ENCODE results near the gene CHD9NB. TPM values are rescaled to one million over a fixed set of nuclear protein-coding genes. Genes with fewer than 3 reads are reported as not detected.
"Not testable (repeated sequence)": the region's sequence is repeated elsewhere in the genome, so short reads cannot be mapped to it uniquely, and the experiment has no call there.

Gene CHD9NB
- total RNA-seq, 1 donor from 2014 or later = 2.2 TPM

- no peak for DNase-seq (ENCODE audit: low spot score)
These were observed 31.4 kb upstream of the CHD9NB start for GRCh38 chr16:53084141-53084541.

- no peak for DNase-seq (ENCODE audit: low spot score)
These were observed 30.4 kb upstream of the CHD9NB start for GRCh38 chr16:53083119-53083518.

- no peak for DNase-seq (ENCODE audit: low spot score)
These were observed 29.8 kb upstream of the CHD9NB start for GRCh38 chr16:53082509-53082908.

- DNase-seq (ENCODE audit: low spot score) = no peak
These were observed 29.1 kb upstream of the CHD9NB start for GRCh38 chr16:53081686-53082407.

GRCh38 chr16:53081032-53081424 is 28.3 kb upstream of the CHD9NB start:
- DNase-seq (ENCODE audit: low spot score) = no peak

GRCh38 chr16:53080345-53081031 is 27.8 kb upstream of the CHD9NB start:
- DNase-seq (ENCODE audit: low spot score) = peak; percentile 71

GRCh38 chr16:53078765-53079485 is 26.2 kb upstream of the CHD9NB start:
- no peak for DNase-seq (ENCODE audit: low spot score)

GRCh38 chr16:53078247-53078646 is 25.6 kb upstream of the CHD9NB start:
- no peak for DNase-seq (ENCODE audit: low spot score)

- not testable (repeated sequence) for DNase-seq (ENCODE audit: low spot score)
These were observed 22.8 kb upstream of the CHD9NB start for GRCh38 chr16:53075461-53075860.

- DNase-seq (ENCODE audit: low spot score) = not testable (repeated sequence)
These were observed 21.6 kb upstream of the CHD9NB start for GRCh38 chr16:53074296-53074695.

- no peak for DNase-seq (ENCODE audit: low spot score)
These were observed 20.3 kb upstream of the CHD9NB start for GRCh38 chr16:53073022-53073421.

- DNase-seq (ENCODE audit: low spot score) = no peak
These were observed 19.1 kb upstream of the CHD9NB start for GRCh38 chr16:53071748-53072301.

GRCh38 chr16:53069772-53070171 is 17.1 kb upstream of the CHD9NB start:
- DNase-seq (ENCODE audit: low spot score) = no peak

GRCh38 chr16:53068423-53068833 is 15.7 kb upstream of the CHD9NB start:
- no peak for DNase-seq (ENCODE audit: low spot score)

GRCh38 chr16:53067675-53068074 is 15.0 kb upstream of the CHD9NB start:
- DNase-seq (ENCODE audit: low spot score) = no peak

- no peak for DNase-seq (ENCODE audit: low spot score)
These were observed 12.9 kb upstream of the CHD9NB start for GRCh38 chr16:53065461-53066061.

- DNase-seq (ENCODE audit: low spot score) = no peak
These were observed 11.4 kb upstream of the CHD9NB start for GRCh38 chr16:53064081-53064578.

- DNase-seq (ENCODE audit: low spot score) = peak; percentile 54
These were observed 9.0 kb upstream of the CHD9NB start for GRCh38 chr16:53061701-53062159.

GRCh38 chr16:53061256-53061655 is 8.6 kb upstream of the CHD9NB start:
- no peak for DNase-seq (ENCODE audit: low spot score)

GRCh38 chr16:53059672-53060071 is 7.0 kb upstream of the CHD9NB start:
- DNase-seq (ENCODE audit: low spot score) = no peak

GRCh38 chr16:53058882-53059281 is 6.2 kb upstream of the CHD9NB start:
- no peak for DNase-seq (ENCODE audit: low spot score)

GRCh38 chr16:53058441-53058840 is 5.7 kb upstream of the CHD9NB start:
- no peak for DNase-seq (ENCODE audit: low spot score)
